T-helper 22 cell (primary cell): ENCODE measurements around the gene PGA5.
"Not testable (repeated sequence)": the region's sequence is repeated elsewhere in the genome, so short reads cannot be mapped to it uniquely, and the experiment has no call there.

Experiments used
- DNase-seq: peaks from one replicate; pipeline ENCODE4 v3.0.0-alpha.2; 2020; ENCODE audit warnings: low read depth

PGA5 gene

GRCh38 chr11:61240875-61241274, at the start of gene PGA5:
Gene PGA5 (plus strand): TSS chr11:61241175. CDS start chr11:61241227, 52 bp downstream.
- not testable (repeated sequence) for DNase-seq

- DNase-seq, result no peak
Measured at GRCh38 chr11:61193596-61193995, 47.4 kb upstream of the PGA5 start.

- DNase-seq, result no peak
Measured at GRCh38 chr11:61194169-61194671, 46.8 kb upstream of the PGA5 start.

GRCh38 chr11:61194981-61195695, 45.8 kb upstream of the PGA5 start:
- DNase-seq, result no peak

- DNase-seq, result no peak
Measured at GRCh38 chr11:61195719-61196118, 45.3 kb upstream of the PGA5 start.

- DNase-seq, result no peak
Measured at GRCh38 chr11:61198361-61198760, 42.6 kb upstream of the PGA5 start.

GRCh38 chr11:61198948-61199523, 41.9 kb upstream of the PGA5 start:
- DNase-seq, result no peak

- no peak for DNase-seq
Measured at GRCh38 chr11:61201476-61201875, 39.5 kb upstream of the PGA5 start.

- DNase-seq, result not testable (repeated sequence)
Measured at GRCh38 chr11:61202950-61203746, 37.8 kb upstream of the PGA5 start, which contains the start of gene PGA3. Gene PGA3 (plus strand): TSS chr11:61203515. CDS start chr11:61203565, 50 bp downstream.

GRCh38 chr11:61203873-61204272, 37.1 kb upstream of the PGA5 start:
- DNase-seq, result not testable (repeated sequence)

GRCh38 chr11:61204502-61205059, 36.4 kb upstream of the PGA5 start:
- DNase-seq, result not testable (repeated sequence)

GRCh38 chr11:61207636-61208310, 33.2 kb upstream of the PGA5 start:
- DNase-seq, result not testable (repeated sequence)

- not testable (repeated sequence) for DNase-seq
Measured at GRCh38 chr11:61210629-61211028, 30.3 kb upstream of the PGA5 start.

GRCh38 chr11:61211327-61211952, 29.5 kb upstream of the PGA5 start:
- not testable (repeated sequence) for DNase-seq

GRCh38 chr11:61212202-61212601, 28.8 kb upstream of the PGA5 start:
- not testable (repeated sequence) for DNase-seq

- DNase-seq, result not testable (repeated sequence)
Measured at GRCh38 chr11:61213711-61214324, 27.2 kb upstream of the PGA5 start.

GRCh38 chr11:61218306-61218705, 22.7 kb upstream of the PGA5 start:
- DNase-seq, result not testable (repeated sequence)

GRCh38 chr11:61219016-61219415, 22.0 kb upstream of the PGA5 start:
- not testable (repeated sequence) for DNase-seq

- not testable (repeated sequence) for DNase-seq
Measured at GRCh38 chr11:61222047-61222446, 18.9 kb upstream of the PGA5 start, which contains the start of gene PGA4. Gene PGA4 (plus strand): TSS chr11:61222347. CDS start chr11:61222401, 54 bp downstream.

GRCh38 chr11:61222692-61223091, 18.3 kb upstream of the PGA5 start:
- DNase-seq, result not testable (repeated sequence)
